Measurements from ENCODE around the gene DNAJC3. TPM values are rescaled to one million over a fixed set of nuclear protein-coding genes. Genes with fewer than 3 reads are reported as not detected.

Gene DNAJC3
- total and polyA plus RNA-seq, 2 of the 13 experiments (the other 11 are each of a cell fraction or from before 2014, with no cell fraction given): 10.4 to 48.2 TPM

- TF ChIP-seq MAF1 (CRISPR knock-in tag; IDR thresholded peaks at IDR 0.05; ENCODE audit: borderline replicate concordance) (0 out of 2 replicates have a peak, but pooled peaks have one; percentile 8), E2F1 (CRISPR knock-in tag; IDR thresholded peaks at IDR 0.05) (no peak), ZNF30 (CRISPR knock-in tag; IDR thresholded peaks at IDR 0.05) (no peak), ZNF331 (CRISPR knock-in tag; IDR thresholded peaks at IDR 0.05) (no peak), ZSCAN20 (CRISPR knock-in tag; IDR thresholded peaks at IDR 0.05; ENCODE audit: borderline replicate concordance) (no peak), KLF6 (CRISPR knock-in tag; IDR thresholded peaks at IDR 0.05) (0 out of 2 replicates have a peak, but pooled peaks have one; percentile 12), MED1 (CRISPR knock-in tag; IDR thresholded peaks at IDR 0.05) (no peak; the same call in 1 of the 2 replicates), NR2C2 (CRISPR knock-in tag; IDR thresholded peaks at IDR 0.05; ENCODE audit: borderline replicate concordance) (no peak), HMGA1 (CRISPR knock-in tag; conservative IDR thresholded peaks at IDR 0.05) (no peak), ZSCAN31 (CRISPR knock-in tag; IDR thresholded peaks at IDR 0.05; ENCODE audit: low read depth) (no peak), ELF4 (CRISPR knock-in tag; IDR thresholded peaks at IDR 0.05; ENCODE audit: borderline replicate concordance) (no peak), BCL6 (CRISPR knock-in tag; IDR thresholded peaks at IDR 0.05) (no peak), SUZ12 (IDR thresholded peaks at IDR 0.05; ENCODE audit: low read depth, low read length) (no peak), ZNF580 (CRISPR knock-in tag; IDR thresholded peaks at IDR 0.05; ENCODE audit: borderline replicate concordance, low read depth) (peak; percentile 52; the same call in 1 of the 2 replicates), HNRNPK (IDR thresholded peaks at IDR 0.05; ENCODE audit: low read depth, low read length, poor library complexity, severe bottlenecking) (no peak), ZNF724P (CRISPR knock-in tag; IDR thresholded peaks at IDR 0.05; ENCODE audit: borderline replicate concordance) (no peak), ZNF850 (CRISPR knock-in tag; conservative IDR thresholded peaks at IDR 0.05) (no peak), ZSCAN9 (CRISPR knock-in tag; IDR thresholded peaks at IDR 0.05; ENCODE audit: borderline replicate concordance) (no peak), ZSCAN25 (CRISPR knock-in tag; IDR thresholded peaks at IDR 0.05) (no peak), SRSF1 (optimal IDR thresholded peaks at IDR 0.05; ENCODE audit: low read depth, low read length) (no peak), CENPBD1 (CRISPR knock-in tag; IDR thresholded peaks at IDR 0.05; ENCODE audit: borderline replicate concordance, low read depth) (0 out of 2 replicates have a peak, but pooled peaks have one; percentile 73), ZNF670 (CRISPR knock-in tag; IDR thresholded peaks at IDR 0.05; ENCODE audit: borderline replicate concordance) (no peak), ZGPAT (CRISPR knock-in tag; IDR thresholded peaks at IDR 0.05) (no peak), ZNF780A (CRISPR knock-in tag; IDR thresholded peaks at IDR 0.05) (no peak), NR0B2 (CRISPR knock-in tag; IDR thresholded peaks at IDR 0.05) (no peak), HNF1B (CRISPR knock-in tag; IDR thresholded peaks at IDR 0.05) (peak; percentile 58; the same call in 1 of the 2 replicates)
Observed at GRCh38 chr13:95676105-95676761, 706 bp upstream of the DNAJC3 start (continued).
